Kidney (tissue), 14 donors: ENCODE results near the gene DBN1. TPM values are rescaled to one million over a fixed set of nuclear protein-coding genes. Genes with fewer than 3 reads are reported as not detected.

Source experiments
- DNase-seq, 5 donors: peaks; one replicate each; pipeline ENCODE4 v3.0.0-alpha.2; 2013 to 2020
- FAIRE-seq: peaks from 2 replicates; lab custom pipeline; 2012; peaks lifted over from hg19 to GRCh38; lab: Jason Lieb, UNC
- H3K27ac ChIP-seq, 2 donors: one replicate each; pipeline ENCODE4 v1.7.0; 2013; ENCODE audit warnings: low read depth in 2 of 2, low read length in 2 of 2, inconsistent platforms in 1 of 2
- H3K27me3 ChIP-seq: one replicate; pipeline ENCODE4 v1.7.1; 2013; ENCODE audit warnings: low read length, inconsistent platforms; ENCODE audit not compliant: control insufficient read depth, insufficient read depth
- H3K36me3 ChIP-seq, 3 donors: one replicate each; pipeline versions ENCODE4 v1.7.0 to v1.7.1; 2013; ENCODE audit warnings: low read length in 3 of 3, control low read depth in 1 of 3, inconsistent platforms in 1 of 3; ENCODE audit not compliant: insufficient read depth in 3 of 3, control insufficient read depth in 2 of 3
- H3K4me1 ChIP-seq, 3 donors: one replicate each; pipeline versions ENCODE4 v1.7.0 to v1.7.1; 2013; ENCODE audit warnings: low read length in 3 of 3, inconsistent platforms in 1 of 3, low read depth in 1 of 3; ENCODE audit not compliant: control insufficient read depth in 2 of 3, insufficient read depth in 2 of 3
- H3K4me3 ChIP-seq, 3 donors: one replicate each; pipeline versions ENCODE4 v1.7.0 to v1.8.1; 2013; ENCODE audit warnings: low read length in 3 of 3, control low read depth in 1 of 3, inconsistent platforms in 1 of 3
- H3K9ac ChIP-seq, 3 donors: one replicate each; pipeline versions ENCODE4 v1.7.0 to v1.7.1; 2013; ENCODE audit warnings: low read length in 3 of 3, control low read depth in 1 of 3, inconsistent platforms in 1 of 3
- H3K9me3 ChIP-seq, 3 donors: one replicate each; pipeline versions ENCODE4 v1.7.0 to v1.7.1; 2013; ENCODE audit warnings: low read length in 3 of 3, control low read depth in 1 of 3, inconsistent platforms in 1 of 3; ENCODE audit not compliant: control insufficient read depth in 2 of 3, insufficient read depth in 1 of 3
- intact Hi-C: fragments of 100-400 bp; cut with DNase I; formaldehyde crosslinking; loops from one replicate; pipeline ENCODE4 v1.11.1; 2022
- polyA plus RNA-seq: library from polyadenylated mRNA; stranded (reverse); fragments of 350-450 nt; fragmentation: Illumina TruSeq; extraction: RNeasy Lipid Tissue Mini Kit (QIAGEN cat#74804); gene quantifications from one replicate; pipeline ENCODE4 v1.2.3, GENCODE V29; 2014; ENCODE audit warnings: low read depth, low replicate concordance; ENCODE audit not compliant: insufficient read depth
- total RNA-seq: library from RNA; stranded (reverse); fragmentation: NEBNext Ultra II Directional; extraction: Animal tissue kit (Norgen Biotek cat#: 25700); gene quantifications from one replicate; pipeline ENCODE4 v1.2.1, GENCODE V29; 2021
- TF ChIP-seq, protein P1 (sequence below): IDR thresholded peaks from 3 replicates; pipeline ENCODE4 v1.5.1; 2012; ENCODE audit warnings: mild to moderate bottlenecking, moderate library complexity, borderline replicate concordance; ENCODE audit not compliant: insufficient read depth; ENCODE audit errors: extremely low read depth
- donor health status: control.
- donor health status: control.
- donor health status: control.
- donor health status: control.
- donor health status: control.
- donor health status: DM: yes; HTN: yes; CAD: no.
- donor health status: Normal renal cell carcinoma (clear cell type).

DBN1 gene
- total and polyA plus RNA-seq, 2 donors from 2014 or later, result 56.5 to 64.2 TPM

DNA sequence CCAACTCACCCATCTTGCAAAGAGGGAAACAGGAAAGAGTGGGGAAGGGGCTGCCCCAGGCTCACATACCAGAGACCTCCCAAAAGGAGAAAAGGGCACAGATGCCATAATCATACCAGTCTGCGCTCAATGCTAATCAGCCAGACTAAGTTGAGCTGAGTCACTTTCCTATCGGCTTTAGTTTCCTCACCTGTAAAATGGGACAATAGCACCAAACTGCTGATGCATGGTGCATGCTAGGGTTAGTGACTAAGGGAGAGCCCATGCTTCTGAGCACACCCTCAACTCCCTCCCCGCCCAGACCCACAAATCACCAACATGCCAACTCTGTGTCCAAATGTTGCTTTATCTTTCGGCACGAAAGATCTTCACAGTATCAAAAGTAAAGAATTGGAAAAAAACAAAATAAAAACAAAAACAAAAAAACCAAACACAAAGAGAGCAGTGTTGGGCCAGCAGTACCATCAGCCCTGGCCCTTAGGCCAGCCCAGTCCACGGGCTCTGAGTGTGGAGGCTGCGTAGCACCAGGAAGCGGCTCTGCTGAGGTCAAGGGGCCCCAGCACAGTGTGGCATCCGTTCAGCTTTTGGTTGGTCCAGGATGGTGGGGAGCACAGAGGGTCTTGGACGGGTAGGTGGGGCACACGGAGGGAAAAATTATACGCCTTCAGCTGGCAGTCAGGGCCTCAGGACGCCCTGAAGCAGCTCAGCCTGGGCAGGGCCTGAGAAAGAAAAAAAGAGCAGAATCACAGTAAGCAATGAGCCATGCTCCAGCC, 46.2 kb upstream of the DBN1 start:
- Histone ChIP-seq H3K9me3 (no peaks in the 10 kb centered on the region), H3K27me3 (no peaks in the 10 kb centered on the region), H3K9ac (no peak overlapping the region), H3K36me3 (peaks cover 10 to 23% (median 13%) of the 10 kb centered on the region in 3 donors), H3K4me1 (peaks cover 0 to 15% (median 6%) of the 10 kb centered on the region in 3 donors), H3K4me3 (no peak overlapping the region), H3K27ac (no peak overlapping the region)
- peak in 1 of 5 donors; percentile 58 for DNase-seq
- intact Hi-C loops, result no loop called here
- TF ChIP-seq, protein P1, sequence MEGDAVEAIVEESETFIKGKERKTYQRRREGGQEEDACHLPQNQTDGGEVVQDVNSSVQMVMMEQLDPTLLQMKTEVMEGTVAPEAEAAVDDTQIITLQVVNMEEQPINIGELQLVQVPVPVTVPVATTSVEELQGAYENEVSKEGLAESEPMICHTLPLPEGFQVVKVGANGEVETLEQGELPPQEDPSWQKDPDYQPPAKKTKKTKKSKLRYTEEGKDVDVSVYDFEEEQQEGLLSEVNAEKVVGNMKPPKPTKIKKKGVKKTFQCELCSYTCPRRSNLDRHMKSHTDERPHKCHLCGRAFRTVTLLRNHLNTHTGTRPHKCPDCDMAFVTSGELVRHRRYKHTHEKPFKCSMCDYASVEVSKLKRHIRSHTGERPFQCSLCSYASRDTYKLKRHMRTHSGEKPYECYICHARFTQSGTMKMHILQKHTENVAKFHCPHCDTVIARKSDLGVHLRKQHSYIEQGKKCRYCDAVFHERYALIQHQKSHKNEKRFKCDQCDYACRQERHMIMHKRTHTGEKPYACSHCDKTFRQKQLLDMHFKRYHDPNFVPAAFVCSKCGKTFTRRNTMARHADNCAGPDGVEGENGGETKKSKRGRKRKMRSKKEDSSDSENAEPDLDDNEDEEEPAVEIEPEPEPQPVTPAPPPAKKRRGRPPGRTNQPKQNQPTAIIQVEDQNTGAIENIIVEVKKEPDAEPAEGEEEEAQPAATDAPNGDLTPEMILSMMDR, result no peak
- FAIRE-seq, result no peak

DNA sequence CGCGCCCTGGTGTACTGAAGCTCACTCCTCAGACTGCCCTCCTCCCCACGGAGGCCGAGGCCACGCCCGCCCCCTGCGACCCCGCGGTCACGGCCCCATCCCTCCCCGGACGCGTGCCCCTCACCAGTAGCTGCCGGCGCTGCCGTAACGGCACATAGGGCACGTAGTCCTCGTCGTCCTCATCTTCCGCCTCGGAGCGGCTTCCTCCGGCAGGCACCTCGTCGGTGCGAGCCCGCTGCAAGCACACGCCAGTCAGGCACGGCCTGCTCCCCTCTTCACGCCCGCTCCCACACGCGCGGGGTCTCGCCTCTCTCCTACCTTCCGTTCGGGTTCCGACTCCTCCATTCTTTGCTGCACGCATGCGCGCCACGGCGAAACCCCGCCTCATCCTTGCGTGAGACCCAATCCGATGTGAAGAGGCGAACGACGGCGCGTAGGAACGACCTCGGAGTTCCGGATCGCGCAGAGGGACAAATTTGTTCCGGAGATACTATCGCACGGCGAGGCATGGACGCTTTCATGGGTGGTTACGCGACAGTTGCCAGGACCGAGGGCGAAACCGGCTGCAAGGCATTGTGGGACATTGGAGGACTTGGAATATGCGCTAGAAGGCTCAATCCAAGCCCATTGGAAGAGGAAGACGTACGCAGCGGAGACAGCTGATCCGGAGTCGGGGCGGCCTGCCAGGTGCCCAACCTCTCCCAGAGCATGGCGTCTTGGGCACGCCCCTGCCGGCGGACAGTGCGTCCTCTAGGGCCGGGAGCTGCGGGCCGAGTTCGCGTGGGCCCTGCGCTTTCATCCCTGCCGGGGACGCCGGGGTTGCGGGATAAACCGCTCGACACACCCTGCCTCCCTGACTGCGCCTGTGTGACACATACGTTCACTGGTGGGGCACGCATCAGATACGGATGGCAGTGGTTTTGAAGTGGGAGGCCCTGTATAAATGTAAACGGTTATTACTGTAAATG, 43.5 kb upstream of the DBN1 start, which contains the start of gene DDX41:
Gene DDX41, minus strand, starts transcription at position 361 of the 968 bp plus-strand sequence. Its CDS starts 16 bp downstream, at position 345.
- Histone ChIP-seq H3K27ac (peak within 1 kb of the TSS; percentile 51 to 77), H3K9me3 (no peaks in the 10 kb centered on the region), H3K9ac (peak within 1 kb of the TSS; percentile 38 to 96 (median 60)), H3K4me3 (peak within 1 kb of the TSS; percentile 93 to 97 (median 96)), H3K4me1 (peaks cover 0 to 15% (median 6%) of the 10 kb centered on the region in 3 donors), H3K36me3 (peaks cover 10 to 33% (median 21%) of the 10 kb centered on the region in 3 donors), H3K27me3 (no peaks in the 10 kb centered on the region)
- FAIRE-seq (peak; percentile 88), DNase-seq (peak; percentile 98 to 99 (median 99))
- TF ChIP-seq, protein P1, result no peak
- intact Hi-C loops, result no loop called here

DNA sequence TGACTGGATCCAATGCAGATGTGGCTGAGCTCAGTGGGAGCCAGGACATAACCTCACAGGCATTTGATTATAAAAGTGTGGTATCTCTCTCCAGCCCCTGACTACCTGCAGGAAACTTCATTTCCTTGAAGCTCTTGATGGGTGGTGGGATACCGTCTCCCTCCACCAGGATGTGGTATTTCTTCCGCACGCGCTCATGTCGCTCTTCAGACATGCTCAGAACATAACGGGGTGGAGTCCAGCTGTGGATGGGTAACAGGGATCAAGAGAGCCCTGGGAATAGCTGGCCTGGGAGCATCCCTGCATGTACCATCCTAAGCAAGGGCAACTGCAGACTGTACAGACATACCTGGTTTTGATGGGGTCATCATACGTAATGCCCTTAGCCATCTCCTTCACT, 42.1 kb upstream of the DBN1 start:
- H3K4me3 ChIP-seq, result peak overlapping the region; percentile 93 to 97 (median 96)
- DNase-seq (no peak), FAIRE-seq (no peak)
- H3K36me3 ChIP-seq, result peaks cover 8 to 27% (median 19%) of the 10 kb centered on the region in 3 donors
- no peaks in the 10 kb centered on the region for H3K9me3 ChIP-seq
- TF ChIP-seq, protein P1, result no peak
- peaks cover 0 to 15% (median 6%) of the 10 kb centered on the region in 3 donors for H3K4me1 ChIP-seq
- intact Hi-C loops, result no loop called here
- H3K9ac ChIP-seq, result peak overlapping the region in 1 of 3 donors; percentile 60
- no peaks in the 10 kb centered on the region for H3K27me3 ChIP-seq
- H3K27ac ChIP-seq, result no peak overlapping the region
